Endothelial cell of umbilical vein (primary cell): Measurements from ENCODE around the gene SIM1. TPM values are rescaled to one million over a fixed set of nuclear protein-coding genes. Genes with fewer than 3 reads are reported as not detected.

Experiments
- BruUV-seq: library from RNA; stranded (reverse); fragments of 400-500 nt; replicated peaks from 2 replicates; lab custom pipeline; 2021; lab: Mats Ljungman, UMichigan
- CTCF ChIA-PET: fragments of 300-600, 350-600 bp; sonication (Branson Sonifier 250); formaldehyde crosslinking; loops from one replicate; lab custom pipeline; 2021; ENCODE audit warnings: antibody characterized with exemption, inconsistent platforms; lab: Charles Lee
- POLR2A ChIA-PET: fragments of 300-600, 350-600 bp; sonication (Branson Sonifier 250); formaldehyde crosslinking; loops from one replicate; lab custom pipeline; 2021; ENCODE audit warnings: antibody characterized with exemption, inconsistent platforms; lab: Charles Lee
- DNase-seq: peaks from one replicate; pipeline ENCODE4 v3.0.0-alpha.2; 2011; ENCODE audit warnings: low read depth, low spot score
- FAIRE-seq: peaks from 2 replicates; lab custom pipeline; 2011; peaks lifted over from hg19 to GRCh38; lab: Jason Lieb, UNC
- H2AFZ ChIP-seq: 2 replicates; pipeline ENCODE4 v1.6.0; 2012; ENCODE audit warnings: low read depth, low read length, control low read depth, inconsistent platforms
- H3K27ac ChIP-seq: 2 replicates; pipeline ENCODE4 v1.5.1; 2011; ENCODE audit warnings: low read depth, mild to moderate bottlenecking, control low read depth, low read length, moderate library complexity; ENCODE audit not compliant: insufficient read depth
- H3K27me3 ChIP-seq, 2 experiments: 2 replicates each; pipeline versions ENCODE4 v1.6.0 to v1.6.1; 2011; ENCODE audit warnings: low read length in 2 of 2, mixed read lengths in 1 of 2; ENCODE audit not compliant: control insufficient read depth in 2 of 2, insufficient read depth in 2 of 2
- H3K36me3 ChIP-seq, 2 experiments: 2 replicates in 1 of 2; 3 replicates in 1 of 2; pipeline ENCODE4 v1.5.1; 2011; ENCODE audit warnings: low read length in 2 of 2, mild to moderate bottlenecking in 1 of 2, moderate library complexity in 1 of 2; ENCODE audit not compliant: control insufficient read depth in 2 of 2, insufficient read depth in 2 of 2; ENCODE audit errors: extremely low read depth in 1 of 2
- H3K4me1 ChIP-seq: 3 replicates; pipeline ENCODE4 v1.5.1; 2011; ENCODE audit warnings: mild to moderate bottlenecking, low read length; ENCODE audit not compliant: control insufficient read depth, insufficient read depth; ENCODE audit errors: extremely low read depth
- H3K4me2 ChIP-seq: 2 replicates; pipeline ENCODE4 v1.6.1; 2011; ENCODE audit warnings: low read length, control low read depth, mixed read lengths; ENCODE audit not compliant: insufficient read depth
- H3K4me3 ChIP-seq, 3 experiments: fragments of 200-600 bp in 1 of 3; sonication (generic), shearing (Covaris generic) in 1 of 3; replicated peaks in 1 of 3; 2 replicates each; pipeline ENCODE4 v1.5.1; 2011 to 2016; ENCODE audit warnings: control low read depth in 3 of 3, low read length in 3 of 3, mild to moderate bottlenecking in 2 of 3, inconsistent platforms in 1 of 3, low read depth in 1 of 3, moderate library complexity in 1 of 3; ENCODE audit not compliant: insufficient read depth in 1 of 3
- H3K79me2 ChIP-seq: 2 replicates; pipeline ENCODE4 v1.6.0; 2012; ENCODE audit warnings: low read length, inconsistent platforms; ENCODE audit not compliant: control insufficient read depth, insufficient read depth
- H3K9ac ChIP-seq: replicated peaks from 2 replicates; pipeline ENCODE3; 2011; ENCODE audit warnings: low read length, control low read depth; ENCODE audit not compliant: insufficient read depth; ENCODE audit errors: extremely low read depth
- H3K9me1 ChIP-seq: replicated peaks from 3 replicates; pipeline ENCODE4 v1.6.0; 2011; ENCODE audit warnings: mild to moderate bottlenecking, low read length; ENCODE audit not compliant: control insufficient read depth, insufficient read depth; ENCODE audit errors: extremely low read depth
- H3K9me3 ChIP-seq: replicated peaks from 2 replicates; pipeline ENCODE4 v1.5.1; 2012; ENCODE audit warnings: low read length, inconsistent platforms; ENCODE audit not compliant: control insufficient read depth, insufficient read depth
- H4K20me1 ChIP-seq: replicated peaks from 2 replicates; pipeline ENCODE3; 2011; ENCODE audit warnings: mild to moderate bottlenecking, low read length; ENCODE audit not compliant: control insufficient read depth, insufficient read depth; ENCODE audit errors: extremely low read depth
- CTCF ChIP-seq, 2 donors: IDR thresholded peaks; 1 replicate in 1 of 2; 2 replicates in 1 of 2; pipeline ENCODE4 v1.5.1; 2011; ENCODE audit warnings: low read length in 2 of 2, mild to moderate bottlenecking in 2 of 2, moderate library complexity in 2 of 2, control low read depth in 1 of 2, inconsistent platforms in 1 of 2, low read depth in 1 of 2; ENCODE audit not compliant: insufficient read depth in 1 of 2; ENCODE audit errors: extremely low read depth in 1 of 2
- EZH2 ChIP-seq: IDR thresholded peaks from 2 replicates; pipeline ENCODE4 v1.6.1; 2012; ENCODE audit warnings: borderline replicate concordance, low read depth, mild to moderate bottlenecking, moderate library complexity, low read length, inconsistent platforms; ENCODE audit not compliant: severe bottlenecking
- JUN ChIP-seq: IDR thresholded peaks from 2 replicates; pipeline ENCODE4 v1.6.1; 2011; ENCODE audit warnings: borderline replicate concordance, low read depth; ENCODE audit not compliant: insufficient read length, insufficient read depth
- MAX ChIP-seq: IDR thresholded peaks from 2 replicates; pipeline ENCODE4 v1.6.1; 2011; ENCODE audit not compliant: insufficient read depth, insufficient read length
- MYC ChIP-seq: IDR thresholded peaks from one replicate; pipeline ENCODE4 v1.6.1; 2011; ENCODE audit warnings: mild to moderate bottlenecking, low read depth, low read length
- POLR2AphosphoS5 ChIP-seq: IDR thresholded peaks from 2 replicates; pipeline ENCODE4 v1.6.1; 2012; ENCODE audit warnings: low read depth, mild to moderate bottlenecking, control low read depth, low read length, moderate library complexity; ENCODE audit not compliant: insufficient read depth
- dilution Hi-C: fragments of 300-500 bp; cut with MboI; formaldehyde crosslinking; loops from one replicate; pipeline ENCODE4 v1.15.0; 2019; ENCODE audit warnings: low sequenced_read_pairs; ENCODE audit not compliant: extremely low pct_ligation_motif_present
- intact Hi-C: fragments of 100-400 bp; cut with micrococcal nuclease; formaldehyde crosslinking; loops from one replicate; pipeline ENCODE4 v1.10.0; 2022
- polyA plus RNA-seq, 4 experiments: library from polyadenylated mRNA; depleted of rRNA in 3 of 4; stranded (reverse) in 3 of 4; unstranded in 1 of 4; fragments of >200 nt; gene quantifications; 2 replicates each; pipeline versions ENCODE4 v1.2.1 to v1.2.3, GENCODE V29; 2011 to 2012; ENCODE audit warnings: missing spikeins in 1 of 4
- total RNA-seq: library from RNA; stranded (reverse); gene quantifications from 2 replicates; pipeline ENCODE4 v1.2.3, GENCODE V29; 2021

Gene SIM1
- total and polyA plus RNA-seq, 2 donors (not counting 3 experiments of a cell fraction or from before 2014, with no cell fraction given) = 0.14 to 0.29 TPM

DNA sequence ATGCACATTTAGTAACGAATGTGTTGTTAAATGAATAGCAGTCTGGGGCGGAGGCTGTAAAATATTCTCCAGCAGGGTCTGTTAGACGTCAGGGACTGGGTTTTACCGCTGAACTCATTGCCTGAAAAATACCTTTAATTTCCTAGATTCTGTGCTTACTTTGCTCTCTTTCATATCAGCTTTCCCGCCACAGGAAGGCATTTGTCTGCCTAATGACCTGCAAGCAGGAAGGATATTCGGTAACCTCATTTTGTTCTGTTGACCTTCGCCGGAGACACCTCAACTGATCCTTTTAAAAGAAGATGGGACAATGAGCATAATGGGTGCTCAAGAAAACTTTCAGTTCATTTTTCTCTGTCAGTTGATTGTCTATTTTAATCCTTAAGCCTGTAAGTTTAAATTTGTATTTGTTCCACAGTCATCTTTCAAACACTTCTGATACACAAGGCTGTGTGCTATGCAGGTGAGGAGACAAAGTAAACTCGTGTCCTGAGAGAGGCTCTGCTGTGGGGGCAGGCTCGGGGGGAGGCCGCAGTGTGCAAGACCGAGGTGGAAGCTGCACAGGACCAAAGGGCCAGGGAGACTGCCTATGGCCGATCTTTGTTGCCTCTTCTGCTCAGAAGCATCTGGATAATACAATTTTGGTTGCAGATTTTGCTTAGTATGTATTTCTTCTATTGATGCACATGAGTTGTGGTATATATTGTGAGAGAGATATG lies 27.4 kb upstream of the SIM1 start:
- H3K9ac ChIP-seq = no peak overlapping the region
- H3K4me1 ChIP-seq = no peaks in the 10 kb centered on the region

More for the DNA sequence above, 27.4 kb upstream of the SIM1 start:
- BruUV-seq = no TSS peak
- no peaks in the 10 kb centered on the region for H3K79me2 ChIP-seq
- ChIA-PET POLR2A (no interaction called here), CTCF (interaction anchor here (0.9 to 2.1 kb wide), 2 partner anchors 9 to 375 kb away, joined by 4 to 7 read pairs; no protein-coding TSS in a partner anchor)
- no peaks in the 10 kb centered on the region for H3K9me3 ChIP-seq
- intact Hi-C loops = no loop called here
- TF ChIP-seq CTCF (IDR thresholded peaks at IDR 0.05; ENCODE audit: extremely low read depth in 1 of 2, insufficient read depth in 1 of 2, low read depth in 1 of 2, low read length in 2 of 2) (no peak), POLR2AphosphoS5 (no peak), JUN (no peak), MAX (no peak), MYC (no peak), EZH2 (no peak)
- peak; percentile 63 for FAIRE-seq
- no peak overlapping the region for H3K27ac ChIP-seq
- dilution Hi-C loops = no loop called here
- no peak overlapping the region for H2AFZ ChIP-seq
- H4K20me1 ChIP-seq = no peaks in the 10 kb centered on the region
- H3K9me1 ChIP-seq = no peaks in the 10 kb centered on the region
- DNase-seq = no peak
- H3K36me3 ChIP-seq = no peaks in the 10 kb centered on the region
- H3K27me3 ChIP-seq = peaks cover 5 to 8% of the 10 kb centered on the region in 2 experiments
- no peak overlapping the region for H3K4me2 ChIP-seq
- no peak overlapping the region for H3K4me3 ChIP-seq
